Stimulated activated CD4-positive, alpha-beta T cell treated with anti-CD3 and anti-CD28 coated beads, TNF-alpha, amount 100 ng/mL, for 4 hours (primary cell): Measurements from ENCODE around the gene HOXA4.
A peak's percentile ranks its signal among the peaks of the same experiment; 100 is the strongest.

Experiments
- DNase-seq, 3 experiments: peaks; one replicate each; pipeline ENCODE4 v3.0.0-alpha.2; 2020; ENCODE audit warnings: low read depth in 3 of 3

The HOXA4 gene

DNA sequence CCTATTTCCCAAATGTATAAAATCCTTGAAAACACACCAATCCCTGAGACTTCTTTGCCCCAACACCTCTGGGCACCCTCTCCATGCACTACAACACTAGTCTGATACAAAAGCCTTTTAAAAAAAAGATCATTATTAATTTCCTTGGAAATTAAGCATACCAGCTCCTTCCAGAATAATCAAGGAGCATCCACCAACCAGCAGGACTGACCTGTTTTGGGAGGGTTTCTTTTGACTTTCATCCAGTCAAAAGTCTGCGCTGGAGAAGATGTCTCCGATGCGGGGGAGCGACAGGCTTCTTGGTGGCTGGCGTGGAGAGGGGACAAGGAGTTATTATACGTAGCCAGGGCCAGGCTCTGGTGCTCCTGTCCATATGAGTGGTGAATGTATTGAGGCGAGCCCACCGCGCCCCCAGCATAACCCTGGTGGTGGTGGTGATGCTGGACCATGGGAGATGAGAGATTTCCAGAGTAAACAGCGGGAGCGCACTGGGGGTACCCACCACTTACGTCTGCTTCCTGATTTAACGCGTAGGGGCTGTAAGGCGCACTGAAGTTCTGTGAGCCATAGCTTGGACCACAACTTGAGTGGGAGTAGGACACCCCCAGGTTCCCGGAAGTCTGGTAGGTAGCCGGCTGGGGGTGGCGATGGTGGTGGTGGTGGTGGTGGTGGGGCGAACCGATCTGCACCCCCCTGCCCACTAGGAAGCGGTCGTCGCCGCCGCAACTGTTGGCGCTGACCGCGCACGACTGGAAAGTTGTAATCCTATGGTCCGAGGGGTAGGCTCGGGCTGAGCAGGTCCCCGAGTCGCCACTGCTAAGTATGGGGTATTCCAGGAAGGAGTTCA is 35.3 kb downstream of the HOXA4 start:
- DNase-seq: peak in 1 of 3 experiments; percentile 6

DNA sequence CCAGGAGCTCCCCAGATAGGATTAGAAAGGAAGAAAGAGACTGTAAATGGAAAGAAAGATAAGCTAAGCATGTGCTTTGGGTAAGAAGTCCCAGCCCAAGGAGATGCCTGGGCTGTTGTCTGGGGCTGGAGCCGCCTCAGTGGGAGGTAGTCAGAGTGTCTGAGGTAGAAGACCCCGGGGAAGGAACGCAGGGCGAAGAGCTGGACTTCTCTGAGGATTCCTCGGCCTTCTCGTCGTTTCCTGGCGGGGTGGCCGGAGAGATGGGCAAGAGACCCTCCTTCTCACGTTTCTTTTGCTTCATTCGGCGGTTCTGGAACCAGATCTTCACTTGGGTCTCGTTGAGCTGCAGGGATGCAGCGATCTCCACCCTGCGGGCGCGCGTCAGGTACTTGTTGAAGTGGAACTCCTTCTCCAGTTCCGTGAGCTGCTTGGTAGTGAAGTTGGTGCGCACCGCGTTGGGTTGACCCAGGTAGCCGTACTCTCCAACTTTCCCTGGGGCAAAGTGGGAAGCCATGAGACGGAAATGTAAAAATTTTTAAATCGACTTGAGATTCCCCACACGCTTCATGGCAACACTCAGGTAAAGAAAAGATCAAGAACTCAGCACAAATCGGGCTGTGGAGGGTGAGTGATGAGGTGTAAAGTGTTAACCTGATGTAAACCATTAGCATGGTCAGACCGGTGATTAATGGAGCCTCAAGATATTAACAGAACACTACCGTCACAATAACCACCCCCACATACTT is 36.1 kb downstream of the HOXA4 start:
- DNase-seq: no peak

DNA sequence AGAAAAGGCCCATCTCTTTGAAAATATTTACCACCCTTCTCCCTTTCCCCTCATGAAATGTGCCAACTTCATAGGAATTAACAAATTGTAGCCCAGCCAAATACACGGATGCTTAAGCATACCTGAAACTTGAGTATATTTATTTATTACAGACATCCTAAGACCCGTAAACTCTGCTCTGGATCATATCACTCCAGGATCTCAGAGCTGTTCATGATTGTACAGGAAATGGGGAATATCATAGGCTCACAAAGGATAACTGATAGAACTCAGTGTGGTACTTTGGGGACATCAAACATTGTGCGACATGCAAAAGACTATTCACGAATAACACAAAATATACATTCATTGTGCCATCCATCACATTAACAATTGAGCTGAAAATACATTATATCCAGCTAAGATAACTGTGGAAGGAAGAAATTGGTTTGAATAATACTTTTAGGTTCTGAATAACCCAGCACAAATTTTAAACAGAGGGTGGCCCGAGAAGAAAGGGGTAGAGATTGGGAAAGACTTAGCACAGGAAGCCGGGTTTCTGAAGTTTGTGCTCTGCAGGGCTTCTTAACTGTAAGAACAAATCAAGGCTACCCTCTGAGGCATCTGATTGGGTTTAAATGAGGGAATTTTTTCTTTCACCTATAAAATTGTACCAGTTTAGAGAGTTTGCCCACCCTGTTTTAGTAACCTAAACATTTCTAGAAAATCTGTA is 37.2 kb downstream of the HOXA4 start:
- no peak for DNase-seq

DNA sequence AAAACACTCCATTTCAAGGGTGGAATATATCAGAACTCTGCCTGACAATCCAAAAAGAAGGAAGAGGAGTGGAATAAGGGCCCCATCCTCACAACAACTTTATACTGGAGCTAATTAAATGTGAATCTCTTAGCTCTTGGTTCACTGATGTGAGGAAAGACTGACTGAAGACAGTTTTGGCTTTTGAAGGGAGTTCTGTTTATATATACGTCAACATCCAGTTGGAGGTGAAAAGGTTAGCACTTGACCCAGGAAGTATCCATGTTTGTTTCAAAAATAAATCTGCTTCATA is 37.8 kb downstream of the HOXA4 start:
- no peak for DNase-seq

DNA sequence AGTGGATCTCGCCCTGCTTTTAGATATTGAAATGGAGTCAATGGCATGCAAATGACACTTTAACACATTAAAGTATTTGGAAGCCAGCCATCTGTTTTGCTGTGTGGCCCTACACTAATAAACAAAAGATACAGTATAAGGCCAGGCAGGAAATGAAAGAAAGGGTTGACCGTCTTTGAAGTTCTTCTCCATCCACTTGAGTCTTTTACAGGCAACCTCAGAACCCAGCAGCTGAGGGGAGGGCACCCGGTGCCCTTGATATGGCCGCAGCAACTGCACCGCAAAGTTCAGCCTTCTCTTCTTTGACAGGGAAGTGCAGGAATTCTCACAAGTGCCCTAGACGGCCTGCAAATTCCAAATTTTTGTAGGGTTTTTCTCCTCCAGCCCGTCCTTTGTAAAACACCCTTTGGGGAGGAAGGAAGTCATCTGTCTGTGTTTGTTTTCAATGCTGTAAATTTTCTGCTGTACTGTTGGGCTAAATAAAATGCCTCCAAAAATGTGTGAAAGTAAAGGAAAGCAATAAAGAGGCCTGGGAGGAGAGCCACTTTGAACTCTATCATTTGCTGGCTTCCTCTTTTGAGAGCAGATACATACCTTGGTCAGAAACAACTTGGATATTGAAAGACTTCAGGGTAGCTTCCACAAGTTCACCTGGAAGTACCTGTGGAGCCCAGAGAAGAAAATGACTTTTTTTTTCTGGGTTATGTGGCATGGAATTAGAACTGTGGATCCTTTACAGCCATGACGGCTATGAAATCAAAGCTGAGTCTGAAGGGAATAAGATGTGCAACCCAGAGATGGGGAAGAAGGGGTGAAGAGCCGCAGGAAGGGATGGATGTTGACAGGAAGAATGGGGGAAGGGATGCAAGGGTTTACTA is 38.4 kb downstream of the HOXA4 start:
- DNase-seq: no peak

DNA sequence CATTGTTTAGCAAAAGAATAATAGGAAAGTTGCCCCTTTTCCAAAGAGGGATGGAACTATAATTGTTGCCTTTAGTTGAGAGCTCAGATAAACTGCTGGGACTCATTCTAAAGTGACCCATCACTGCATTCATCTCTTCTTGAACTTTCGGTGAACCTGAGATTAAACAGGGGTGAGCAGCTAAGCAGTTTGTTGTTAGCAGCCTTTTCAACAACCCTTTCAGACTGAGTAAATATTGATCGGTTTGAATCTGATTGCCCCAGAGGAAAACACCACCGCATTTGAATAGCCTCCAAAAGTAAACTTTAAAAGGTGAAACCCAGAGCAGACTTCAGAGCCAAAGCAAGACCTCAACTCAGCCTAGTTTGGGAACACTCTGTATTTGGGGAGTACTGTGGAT is 39.5 kb downstream of the HOXA4 start:
- DNase-seq: no peak

DNA sequence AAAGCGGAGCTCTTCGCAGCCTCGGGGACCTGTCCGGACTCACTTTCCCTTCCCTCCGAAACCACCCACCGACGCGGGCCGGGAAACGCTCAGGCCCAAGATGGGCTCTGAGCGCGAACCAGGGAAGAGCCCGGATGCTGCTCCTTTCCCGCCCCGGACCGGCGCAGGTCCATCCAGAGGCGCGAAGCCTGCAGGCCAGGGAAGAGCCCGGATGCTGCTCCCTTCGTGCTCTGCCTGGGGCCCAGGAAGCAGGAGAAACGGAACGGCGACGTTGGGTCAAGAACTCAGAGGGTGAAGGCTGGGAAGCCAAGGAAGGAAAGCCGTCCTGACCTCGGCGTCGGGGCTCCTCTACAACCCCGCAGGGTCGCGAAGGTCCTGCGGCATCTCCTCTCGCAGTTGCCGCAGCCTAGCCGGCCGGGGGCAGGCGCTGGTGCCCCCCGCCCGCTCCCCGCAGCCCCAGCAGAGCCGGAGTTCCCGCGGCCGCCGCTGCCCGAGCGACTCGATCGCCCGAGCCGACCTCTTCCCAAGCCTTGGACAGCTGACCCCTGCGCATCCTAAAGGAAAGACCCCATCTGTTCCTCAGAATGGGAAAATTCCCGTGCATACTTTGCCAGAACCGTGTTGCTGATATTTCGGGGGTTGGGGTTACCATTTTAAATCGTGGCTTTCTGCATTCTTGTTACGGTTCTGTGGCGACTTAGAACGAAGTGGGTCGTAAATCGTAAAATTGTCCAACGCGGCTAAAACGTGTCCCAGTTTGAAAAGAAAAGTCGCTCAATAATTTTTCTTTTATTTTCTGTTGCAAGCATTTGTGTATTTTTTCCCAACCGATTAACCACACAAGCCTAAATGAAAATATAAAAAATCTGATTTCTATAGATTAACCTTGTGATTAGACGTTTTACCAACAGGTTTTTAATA is 42.3 kb downstream of the HOXA4 start:
- DNase-seq: no peak

DNA sequence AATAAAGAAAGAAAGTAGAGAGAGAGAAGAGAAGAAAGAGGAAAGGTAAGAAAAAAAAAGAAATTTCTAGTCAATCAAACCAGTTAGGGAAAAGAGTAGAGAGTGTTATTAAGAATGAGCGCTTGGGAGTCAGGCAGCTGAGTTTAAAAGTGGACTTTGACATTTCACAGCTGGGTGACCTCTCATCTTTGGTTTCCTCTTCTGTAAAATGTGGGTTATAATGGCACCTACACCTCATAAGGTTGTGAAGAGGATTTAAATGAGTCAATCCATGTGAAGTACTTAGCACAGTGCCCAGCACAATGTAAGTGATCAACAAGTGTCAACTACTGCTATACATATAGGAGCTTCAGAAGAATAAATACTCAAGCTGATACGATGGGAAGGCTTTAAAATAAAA is 46.9 kb downstream of the HOXA4 start:
- DNase-seq: no peak

DNA sequence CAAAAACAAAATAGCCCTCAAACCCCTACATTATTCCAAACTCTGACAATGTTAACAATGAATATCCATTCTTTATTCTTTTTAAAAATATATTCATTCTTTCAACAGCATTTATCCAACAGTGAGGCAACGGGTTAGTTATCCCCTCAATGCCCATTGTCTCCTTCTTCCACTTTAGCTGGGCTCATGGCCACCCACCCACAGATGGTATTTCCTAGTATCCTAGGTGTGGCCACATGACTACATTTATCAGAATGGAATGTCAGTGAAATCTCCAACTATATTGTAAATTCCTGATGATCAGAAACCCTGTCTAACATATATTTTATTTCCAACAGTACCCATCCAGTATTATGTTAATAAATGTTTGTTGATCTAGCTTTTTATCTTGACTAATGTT is 48.4 kb downstream of the HOXA4 start:
- DNase-seq: no peak

DNA sequence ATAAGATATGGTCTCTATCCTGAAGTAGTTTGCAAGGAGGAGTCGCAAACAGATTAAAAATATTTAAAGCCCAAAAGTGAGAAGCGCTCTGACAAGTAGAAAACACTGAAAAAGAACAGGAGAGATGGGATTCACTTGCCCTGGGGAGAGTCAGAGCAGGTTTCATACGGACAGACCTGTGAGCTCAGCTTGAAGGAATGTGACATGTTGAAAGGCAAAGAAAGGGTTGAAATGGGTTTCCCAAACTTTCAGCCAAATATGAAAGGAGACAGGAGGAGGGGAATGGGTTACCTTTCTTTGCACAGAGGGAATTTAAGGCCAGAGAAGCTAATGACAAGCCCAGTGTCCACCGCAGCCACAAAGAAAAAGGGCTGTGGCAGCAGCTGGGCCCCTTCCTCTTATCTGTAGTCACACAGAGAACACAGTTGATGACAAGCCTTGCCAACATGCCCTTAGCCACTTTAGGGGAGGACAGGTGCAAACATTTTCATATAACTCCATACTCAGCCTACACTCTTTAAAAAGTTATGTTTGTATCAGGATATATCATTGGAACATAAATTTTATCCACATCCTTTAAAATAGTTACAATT is 49.6 kb downstream of the HOXA4 start:
- no peak for DNase-seq

DNA sequence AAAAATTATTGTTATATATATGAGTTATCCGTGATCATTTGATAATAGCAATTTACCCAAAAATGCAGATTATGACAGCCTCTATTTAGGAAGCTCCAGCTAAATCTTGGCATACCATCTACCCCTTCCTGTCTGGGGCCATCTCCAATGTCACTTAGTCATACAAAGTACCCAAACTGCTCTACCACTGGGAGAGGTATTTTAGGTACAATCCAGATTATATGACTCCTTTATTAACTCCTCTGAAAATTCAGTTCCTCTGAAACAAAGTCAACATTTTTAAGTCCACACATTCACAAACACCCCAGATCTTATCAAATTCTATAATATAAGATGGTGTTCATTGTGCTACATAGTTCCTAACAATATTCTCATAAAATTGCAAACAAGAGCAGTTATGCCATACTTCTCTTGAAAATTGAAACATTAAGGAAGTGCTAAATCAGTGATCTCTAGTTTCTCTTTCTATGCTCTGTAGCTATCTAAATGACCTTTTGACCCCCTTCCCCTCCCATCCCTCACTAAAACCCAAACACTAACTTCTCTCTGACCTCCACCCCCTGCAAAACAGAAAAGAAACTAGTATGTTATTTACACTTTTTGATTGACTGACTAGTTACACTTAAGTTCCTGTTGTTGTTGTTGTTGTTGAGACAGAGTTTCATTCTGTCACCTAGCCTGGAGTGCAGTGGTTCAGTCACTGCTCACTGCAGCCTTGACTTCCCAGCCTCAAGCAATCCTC is 51.2 kb downstream of the HOXA4 start:
- no peak for DNase-seq

DNA sequence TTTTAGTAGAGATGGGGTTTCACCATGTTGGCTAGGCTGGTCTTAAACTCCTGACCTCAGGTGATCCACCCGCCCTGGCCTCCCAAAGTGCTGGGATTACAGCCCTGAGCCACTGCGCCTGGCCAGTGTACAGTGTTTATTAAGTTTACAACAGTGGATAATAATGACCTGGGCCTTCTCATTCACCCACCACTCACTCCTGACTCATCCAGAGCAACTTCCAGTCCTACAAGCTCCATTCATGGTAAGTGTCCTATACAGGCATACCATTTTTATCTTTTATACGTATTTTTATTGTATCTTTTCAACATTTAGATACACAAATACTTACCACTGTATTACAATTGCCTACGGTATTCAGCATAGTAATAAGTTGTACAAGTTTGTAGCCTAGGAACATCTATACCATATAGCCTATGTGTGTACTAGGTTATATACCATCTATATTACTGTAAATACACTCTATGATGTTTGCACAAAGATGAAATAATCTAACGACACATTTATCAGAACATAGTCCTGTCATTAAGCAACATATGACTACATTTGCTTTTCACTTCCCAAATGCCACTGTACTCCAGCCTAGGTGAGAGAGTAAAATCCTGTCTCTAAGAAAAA is 51.8 kb downstream of the HOXA4 start:
- DNase-seq: no peak
